LNCaP clone FGC (cell line): ENCODE data around the gene C9orf153.
A peak's percentile ranks its signal among the peaks of the same experiment; 100 is the strongest.
"Not testable (repeated sequence)": the region's sequence is repeated elsewhere in the genome, so short reads cannot be mapped to it uniquely, and the experiment has no call there.

Experiments
- DNase-seq: peaks from one replicate; pipeline ENCODE4 v3.0.0-alpha.2; 2011; ENCODE audit warnings: low read depth
- H3K4me3 ChIP-seq: 2 replicates; pipeline ENCODE4 v1.5.1; 2011; ENCODE audit warnings: mild to moderate bottlenecking, low read depth, low read length, control low read depth
- TF ChIP-seq, protein P1 (sequence below): IDR thresholded peaks from 2 replicates; pipeline ENCODE4 v1.5.1; 2012; ENCODE audit warnings: mild to moderate bottlenecking; ENCODE audit not compliant: control insufficient read depth, insufficient read depth; ENCODE audit errors: extremely low read depth

Gene C9orf153

DNA sequence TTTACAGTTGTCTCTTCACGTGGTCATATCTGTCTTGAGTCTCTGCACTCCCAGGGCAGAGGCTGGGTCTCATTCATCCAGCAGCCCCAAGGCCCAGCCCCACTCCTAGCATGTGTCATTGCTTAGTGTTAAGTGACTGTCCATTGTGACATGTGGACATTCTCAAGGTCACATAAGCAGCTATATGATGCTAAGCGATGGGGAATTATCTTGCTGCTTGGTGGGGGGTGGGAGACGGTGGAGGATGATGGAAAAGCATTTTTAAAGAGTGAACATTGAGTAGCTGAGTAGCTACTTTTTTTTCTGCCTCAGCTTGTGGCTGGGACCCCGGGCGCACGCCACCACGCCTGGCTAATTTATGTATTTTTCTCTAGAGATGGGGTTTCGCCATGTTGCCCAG is at the start of gene C9orf153:
Gene C9orf153, minus strand, starts transcription at position 101 of the 400 bp plus-strand sequence. CDS start 30,054 bp downstream, outside the sequence.
- H3K4me3 ChIP-seq, result no peak within 1 kb of the TSS
- no peak for DNase-seq
- TF ChIP-seq, protein P1, sequence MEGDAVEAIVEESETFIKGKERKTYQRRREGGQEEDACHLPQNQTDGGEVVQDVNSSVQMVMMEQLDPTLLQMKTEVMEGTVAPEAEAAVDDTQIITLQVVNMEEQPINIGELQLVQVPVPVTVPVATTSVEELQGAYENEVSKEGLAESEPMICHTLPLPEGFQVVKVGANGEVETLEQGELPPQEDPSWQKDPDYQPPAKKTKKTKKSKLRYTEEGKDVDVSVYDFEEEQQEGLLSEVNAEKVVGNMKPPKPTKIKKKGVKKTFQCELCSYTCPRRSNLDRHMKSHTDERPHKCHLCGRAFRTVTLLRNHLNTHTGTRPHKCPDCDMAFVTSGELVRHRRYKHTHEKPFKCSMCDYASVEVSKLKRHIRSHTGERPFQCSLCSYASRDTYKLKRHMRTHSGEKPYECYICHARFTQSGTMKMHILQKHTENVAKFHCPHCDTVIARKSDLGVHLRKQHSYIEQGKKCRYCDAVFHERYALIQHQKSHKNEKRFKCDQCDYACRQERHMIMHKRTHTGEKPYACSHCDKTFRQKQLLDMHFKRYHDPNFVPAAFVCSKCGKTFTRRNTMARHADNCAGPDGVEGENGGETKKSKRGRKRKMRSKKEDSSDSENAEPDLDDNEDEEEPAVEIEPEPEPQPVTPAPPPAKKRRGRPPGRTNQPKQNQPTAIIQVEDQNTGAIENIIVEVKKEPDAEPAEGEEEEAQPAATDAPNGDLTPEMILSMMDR, result no peak

DNA sequence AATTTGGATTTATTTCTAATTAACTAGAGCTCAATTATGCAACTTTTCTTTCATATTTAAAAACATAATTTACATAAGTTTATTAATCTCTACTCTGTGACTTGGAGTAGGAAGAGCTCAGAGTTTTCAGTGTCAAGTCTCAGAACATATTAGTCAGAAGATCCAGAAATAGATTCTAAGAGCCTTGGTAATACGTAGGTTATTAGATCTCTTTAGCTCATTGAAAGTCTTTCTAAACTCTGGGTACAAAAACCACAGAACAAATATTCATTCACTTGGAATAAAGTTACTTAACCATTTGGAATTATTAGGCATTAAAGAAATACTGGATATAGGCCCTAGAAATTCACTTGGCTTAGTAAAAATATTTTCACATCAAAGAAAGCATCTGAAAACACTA is 49.2 kb upstream of the C9orf153 start:
- TF ChIP-seq, protein P1, result no peak
- no peak overlapping the region for H3K4me3 ChIP-seq
- DNase-seq, result no peak

DNA sequence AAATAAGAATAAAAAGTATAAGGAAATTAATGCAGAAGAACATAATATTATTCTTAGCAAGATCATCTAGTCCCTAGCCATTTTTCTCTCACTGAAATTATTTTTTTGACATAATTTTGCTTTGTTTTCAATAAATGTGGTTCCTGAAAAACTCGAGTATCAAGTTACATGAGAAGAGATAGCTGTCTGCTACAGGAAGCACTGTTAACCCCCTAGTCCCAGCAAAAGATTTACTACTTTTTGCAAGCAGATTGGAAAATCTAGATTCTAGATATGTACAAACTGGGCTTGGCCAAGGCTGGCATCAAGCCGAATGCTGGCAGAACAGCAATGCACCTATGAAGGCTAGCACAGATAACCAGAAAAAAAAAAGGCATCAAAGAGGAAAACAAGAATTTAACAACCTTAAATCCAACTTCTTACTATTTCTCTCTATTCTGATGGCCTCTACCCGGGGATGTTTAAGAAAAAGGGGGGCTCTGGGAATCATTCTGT is 44.8 kb upstream of the C9orf153 start:
- peak; percentile 35 for DNase-seq
- no peak overlapping the region for H3K4me3 ChIP-seq
- TF ChIP-seq, protein P1, result no peak

DNA sequence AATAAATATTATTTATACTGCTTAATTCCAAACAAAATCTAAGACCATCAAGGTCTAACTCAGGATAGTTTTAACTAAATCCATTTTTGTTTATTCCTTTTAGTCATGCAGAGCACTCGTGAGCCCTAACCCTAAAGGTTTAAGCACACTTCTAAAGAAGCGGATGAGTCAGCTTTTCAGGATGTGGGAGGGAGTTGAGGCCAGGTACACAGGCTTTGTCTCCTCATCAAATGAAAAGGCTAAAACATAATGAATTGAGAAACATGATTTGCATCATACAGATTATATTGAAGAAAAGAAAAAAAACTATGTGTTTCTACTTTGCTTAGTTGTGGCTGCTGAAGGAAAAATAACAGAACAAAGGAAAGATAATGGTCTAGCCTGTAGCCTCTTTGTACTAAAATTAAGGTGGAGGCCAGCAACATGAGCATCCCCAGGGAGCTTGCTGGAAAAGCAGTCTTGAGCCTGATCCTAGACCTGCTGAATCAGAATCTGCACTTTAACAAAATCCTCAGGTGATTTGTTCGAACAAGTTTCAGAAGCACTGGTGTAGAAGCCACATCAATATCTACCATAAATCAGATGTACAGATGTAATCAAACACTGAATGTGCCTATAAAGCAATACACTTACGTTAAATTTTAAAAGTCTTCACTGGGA is 44.0 kb upstream of the C9orf153 start:
- no peak for DNase-seq
- TF ChIP-seq, protein P1, result no peak
- H3K4me3 ChIP-seq, result no peak overlapping the region

DNA sequence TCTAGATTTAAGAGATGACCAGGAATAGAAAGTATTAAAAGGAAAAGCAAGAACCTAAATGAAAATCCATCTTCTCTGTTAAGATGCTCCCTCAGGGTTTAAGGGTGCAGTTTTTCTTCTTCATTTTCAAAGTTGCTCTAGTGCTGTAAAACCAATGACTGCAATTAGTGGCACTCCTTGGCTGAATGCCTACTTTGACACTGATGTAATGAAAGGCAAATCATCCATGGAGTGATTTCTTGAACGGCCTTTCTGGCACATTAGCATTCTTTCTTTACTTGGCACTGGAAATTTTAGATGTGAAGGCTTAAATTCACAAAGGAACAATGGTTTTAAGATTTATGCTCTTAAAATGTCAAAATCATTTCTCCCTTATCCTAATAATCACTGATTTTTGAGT is 42.2 kb upstream of the C9orf153 start:
- H3K4me3 ChIP-seq, result no peak overlapping the region
- no peak for DNase-seq
- TF ChIP-seq, protein P1, result no peak

DNA sequence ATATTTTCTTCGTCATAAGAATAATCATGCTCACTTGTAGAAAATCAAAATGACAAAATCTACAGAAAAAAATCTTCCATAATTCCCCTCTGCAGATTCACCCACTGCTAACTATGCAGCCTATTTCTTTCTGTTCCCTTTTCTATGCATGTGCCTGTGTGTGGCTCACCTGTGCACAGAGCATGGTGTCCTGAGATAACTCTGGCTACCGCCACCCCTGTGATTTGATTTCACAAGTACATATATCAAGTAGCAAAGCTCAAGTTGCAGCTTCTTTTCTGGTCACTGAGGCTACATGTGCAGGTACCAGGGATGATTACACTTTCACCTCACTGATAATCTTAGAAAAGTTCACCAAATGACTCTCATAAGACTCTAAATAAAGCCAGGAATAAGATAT is 41.2 kb upstream of the C9orf153 start:
- no peak for DNase-seq
- TF ChIP-seq, protein P1, result no peak
- no peak overlapping the region for H3K4me3 ChIP-seq

DNA sequence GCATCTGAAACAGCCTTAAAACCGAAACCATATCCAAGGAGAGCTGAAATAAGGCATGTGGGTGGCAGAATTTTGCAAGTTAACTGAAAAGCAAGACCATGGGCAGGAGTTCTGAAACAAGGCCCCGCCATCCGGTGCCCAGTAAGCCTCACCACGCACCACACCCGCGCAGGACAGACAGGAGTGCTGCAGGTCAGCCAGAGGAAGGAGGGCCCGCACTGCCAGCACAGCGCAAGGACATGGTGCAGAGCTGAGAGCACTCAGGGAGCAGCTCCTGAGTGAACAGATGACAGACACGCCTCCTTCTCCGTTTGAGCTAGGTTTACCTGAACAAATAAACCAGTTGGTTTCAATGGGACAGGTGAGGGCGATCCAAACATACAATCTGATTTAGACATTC is 39.4 kb upstream of the C9orf153 start:
- TF ChIP-seq, protein P1, result no peak
- no peak overlapping the region for H3K4me3 ChIP-seq
- no peak for DNase-seq

DNA sequence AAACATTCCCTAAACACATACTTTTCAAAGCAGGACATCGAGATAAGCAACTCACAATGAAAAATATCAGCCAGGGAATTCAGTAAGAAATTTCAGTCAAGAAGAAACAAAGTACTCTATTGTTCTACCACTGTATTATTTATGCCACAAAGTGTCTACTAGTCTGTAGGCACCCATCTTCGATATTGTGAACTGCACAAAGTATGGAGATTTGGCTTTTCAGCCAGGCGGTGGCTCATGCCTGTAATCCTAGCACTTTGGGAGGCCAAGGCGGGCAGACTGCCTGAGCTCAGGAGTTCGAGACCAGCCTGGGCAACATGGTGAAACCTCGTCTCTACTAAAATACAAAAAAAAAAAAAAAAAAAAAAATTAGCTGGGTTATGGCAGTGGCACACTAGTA is 30.9 kb upstream of the C9orf153 start:
- not testable (repeated sequence) for H3K4me3 ChIP-seq, DNase-seq
